Spinal cord (tissue), 10 donors: Measurements from ENCODE around the gene TCP11L1. TPM values are rescaled to one million over a fixed set of nuclear protein-coding genes. Genes with fewer than 3 reads are reported as not detected.

Experiments
- DNase-seq, 6 donors: peaks; one replicate each; pipeline versions ENCODE4 v3.0.0 to v3.0.0-alpha.2; 2013 to 2015; ENCODE audit warnings: low spot score in 6 of 6, low read depth in 4 of 6
- H3K27ac ChIP-seq: one replicate; pipeline ENCODE4 v1.5.1; 2013; ENCODE audit warnings: low read depth, low read length, control low read depth
- H3K27me3 ChIP-seq: one replicate; pipeline ENCODE4 v1.6.1; 2013; ENCODE audit warnings: low read length; ENCODE audit not compliant: control insufficient read depth, insufficient read depth
- H3K36me3 ChIP-seq: one replicate; pipeline ENCODE4 v1.6.1; 2013; ENCODE audit warnings: low read length; ENCODE audit not compliant: control insufficient read depth, insufficient read depth
- H3K4me1 ChIP-seq: one replicate; pipeline ENCODE4 v1.6.1; 2013; ENCODE audit warnings: low read length; ENCODE audit not compliant: control insufficient read depth, insufficient read depth
- H3K4me3 ChIP-seq: one replicate; pipeline ENCODE4 v1.5.1; 2013; ENCODE audit warnings: low read depth, low read length, control low read depth
- H3K9me3 ChIP-seq: one replicate; pipeline ENCODE4 v1.6.1; 2013; ENCODE audit warnings: low read length; ENCODE audit not compliant: control insufficient read depth, insufficient read depth
- WGBS: methylation state at CpG from one replicate; pipeline ENCODE4 v1.1.5; 2013; ENCODE audit warnings: missing lambda C conversion rate; ENCODE audit not compliant: insufficient coverage; 5-methylcytosine and 5-hydroxymethylcytosine counted together
- polyA plus RNA-seq, 2 donors: library from polyadenylated mRNA; unstranded; fragments of 120-200 nt; gene quantifications; one replicate each; pipeline ENCODE4 v1.2.1, GENCODE V29; 2013; ENCODE audit not compliant: insufficient read length in 2 of 2
- total RNA-seq, 2 donors: library from RNA; depleted of rRNA in 1 of 2; stranded (reverse); fragments of 120-200 nt in 1 of 2; fragments of >200 nt in 1 of 2; gene quantifications; one replicate each; pipeline versions ENCODE4 v1.2.3 to v1.2.4, GENCODE V29; 2013 to 2014
- donor health status: healthy.

TCP11L1 gene
- total and polyA plus RNA-seq, 4 donors = 15.1 to 33.4 (median 18.3) TPM

GRCh38 chr11:33013755-33014154 is 25.6 kb upstream of the TCP11L1 start:
- WGBS = no CpG with 5 or more reads among the region's 1 CpG
- Histone ChIP-seq H3K27ac (no peak overlapping the region), H3K27me3 (no peaks in the 10 kb centered on the region), H3K36me3 (no peaks in the 10 kb centered on the region), H3K4me1 (peaks cover 8% of the 10 kb centered on the region), H3K9me3 (no peaks in the 10 kb centered on the region), H3K4me3 (no peak overlapping the region)
- DNase-seq = no peak

DNA sequence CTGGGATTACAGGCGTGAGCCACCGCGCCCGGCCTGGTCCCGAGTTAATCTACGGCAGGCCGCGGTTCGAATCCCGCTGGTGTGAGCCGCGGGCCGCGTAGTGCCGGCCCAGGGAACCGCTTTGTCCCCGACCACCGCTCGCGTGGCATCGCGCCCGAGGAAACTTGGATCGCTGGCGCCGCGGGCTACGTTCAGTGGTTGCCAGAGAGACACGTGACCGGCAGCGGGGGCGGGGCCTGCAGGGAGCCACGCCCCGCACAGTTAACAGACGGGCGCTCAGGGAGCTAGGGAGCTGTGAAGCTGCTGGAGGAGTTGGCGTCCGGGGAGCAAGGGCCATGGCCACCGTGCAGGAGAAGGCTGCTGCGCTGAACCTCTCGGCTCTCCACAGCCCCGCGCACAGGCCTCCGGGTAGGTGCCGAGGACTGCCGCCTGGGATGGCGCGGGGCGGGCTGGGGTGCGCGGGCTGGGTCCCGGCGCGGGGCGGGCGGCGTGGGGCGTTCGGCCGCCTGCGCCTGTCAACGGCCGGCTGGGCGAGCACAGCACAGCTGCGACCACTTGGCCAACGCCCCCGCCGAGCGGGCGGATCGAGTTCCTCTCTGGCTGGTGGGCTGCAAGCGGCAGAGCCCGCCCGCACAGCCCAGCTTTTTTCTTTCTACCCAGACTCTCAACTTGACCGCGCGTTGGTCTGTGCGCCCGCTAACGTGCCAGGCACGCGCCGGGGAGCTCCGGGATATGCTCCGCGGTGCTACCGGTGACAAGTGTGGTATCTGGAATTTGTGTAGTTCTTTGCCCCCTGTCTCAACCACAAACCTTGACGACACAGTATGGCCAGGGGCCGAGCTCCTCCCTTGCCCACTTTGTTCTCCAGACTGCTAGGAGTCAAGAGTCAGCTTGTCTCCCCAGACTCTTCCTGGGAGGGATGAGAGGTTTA is 23.5 kb upstream of the TCP11L1 start, which contains the start of gene DEPDC7:
Gene DEPDC7, plus strand, starts transcription at position 258 of the 931 bp plus-strand sequence. Its CDS starts 78 bp downstream, at position 336.
- Histone ChIP-seq H3K27me3 (no peaks in the 10 kb centered on the region), H3K4me3 (peak within 1 kb of the TSS; percentile 68), H3K36me3 (no peaks in the 10 kb centered on the region), H3K4me1 (peaks cover 8% of the 10 kb centered on the region), H3K9me3 (no peaks in the 10 kb centered on the region), H3K27ac (peak within 1 kb of the TSS; percentile 73)
- peak; percentile 76 to 97 (median 81) for DNase-seq
- 2% methylated on average over 78 of the region's 89 CpGs for WGBS

- WGBS = no CpG with 5 or more reads among the region's 4 CpGs
- no peak overlapping the region for H3K27ac ChIP-seq
- no peak for DNase-seq
- peaks cover 8% of the 10 kb centered on the region for H3K4me1 ChIP-seq
- H3K27me3 ChIP-seq = no peaks in the 10 kb centered on the region
- H3K4me3 ChIP-seq = peak overlapping the region; percentile 68
- H3K36me3 ChIP-seq = no peaks in the 10 kb centered on the region
- H3K9me3 ChIP-seq = no peaks in the 10 kb centered on the region
Measured at GRCh38 chr11:33016654-33017053, 22.7 kb upstream of the TCP11L1 start.

GRCh38 chr11:33017478-33017877 is 21.9 kb upstream of the TCP11L1 start:
- no peak for DNase-seq
- 67% methylated on average over 4 of the region's 9 CpGs for WGBS
- H3K4me3 ChIP-seq = peak overlapping the region; percentile 68
- H3K27ac ChIP-seq = no peak overlapping the region
- H3K9me3 ChIP-seq = no peaks in the 10 kb centered on the region
- no peaks in the 10 kb centered on the region for H3K36me3 ChIP-seq
- H3K4me1 ChIP-seq = peaks cover 8% of the 10 kb centered on the region
- no peaks in the 10 kb centered on the region for H3K27me3 ChIP-seq

DNA sequence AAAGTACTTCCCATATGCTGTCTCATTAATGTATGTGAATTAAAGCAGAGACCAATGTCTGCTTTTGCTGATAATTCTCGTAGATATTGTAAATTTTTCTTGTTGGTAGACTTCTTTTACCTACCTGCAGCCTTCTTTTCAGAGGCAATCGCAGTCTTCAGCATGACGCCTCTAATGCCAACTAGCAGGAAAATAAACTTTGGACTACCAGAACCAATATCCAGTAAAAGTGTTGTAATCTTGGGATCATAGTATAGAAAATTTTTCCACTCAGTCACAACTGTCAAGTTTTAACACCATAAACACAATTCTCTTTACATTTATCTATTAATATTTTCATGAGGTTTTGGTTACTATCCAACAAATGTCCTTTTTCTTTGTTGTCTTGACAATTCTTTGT is 21.4 kb upstream of the TCP11L1 start:
- H3K27ac ChIP-seq = no peak overlapping the region
- peaks cover 8% of the 10 kb centered on the region for H3K4me1 ChIP-seq
- H3K9me3 ChIP-seq = no peaks in the 10 kb centered on the region
- H3K4me3 ChIP-seq = no peak overlapping the region
- no peak for DNase-seq
- no peaks in the 10 kb centered on the region for H3K27me3 ChIP-seq
- H3K36me3 ChIP-seq = no peaks in the 10 kb centered on the region
- no CpG with 5 or more reads among the region's 3 CpGs for WGBS

DNA sequence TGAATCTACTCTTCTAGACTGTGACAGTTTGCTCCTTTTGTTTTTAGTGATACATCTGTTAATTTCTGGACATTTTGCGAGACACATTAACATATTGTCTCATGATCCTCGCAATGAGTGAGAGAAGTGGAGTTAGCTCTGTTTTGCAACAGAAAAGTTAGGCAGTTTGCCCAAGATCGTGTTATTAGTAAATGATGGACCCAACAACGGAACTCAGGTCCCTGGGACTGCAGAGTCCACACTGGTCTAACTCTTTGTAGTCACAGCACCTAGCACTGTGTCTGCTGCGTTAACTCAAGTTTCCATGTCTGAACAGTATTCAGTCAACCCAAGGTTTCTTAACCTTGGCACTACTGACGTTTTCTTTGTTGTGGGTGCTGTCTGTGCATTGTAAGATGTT is 20.5 kb upstream of the TCP11L1 start:
- Histone ChIP-seq H3K36me3 (no peaks in the 10 kb centered on the region), H3K4me1 (peaks cover 8% of the 10 kb centered on the region), H3K27me3 (no peaks in the 10 kb centered on the region), H3K4me3 (no peak overlapping the region), H3K9me3 (no peaks in the 10 kb centered on the region), H3K27ac (no peak overlapping the region)
- 98% methylated on average over 4 of the region's 6 CpGs for WGBS
- no peak for DNase-seq

- Histone ChIP-seq H3K4me3 (no peak overlapping the region), H3K9me3 (no peaks in the 10 kb centered on the region), H3K27me3 (no peaks in the 10 kb centered on the region), H3K4me1 (no peaks in the 10 kb centered on the region), H3K27ac (no peak overlapping the region), H3K36me3 (no peaks in the 10 kb centered on the region)
- DNase-seq = no peak
- WGBS = no CpG with 5 or more reads among the region's 1 CpG
Measured at GRCh38 chr11:33021501-33021900, 17.9 kb upstream of the TCP11L1 start.

DNA sequence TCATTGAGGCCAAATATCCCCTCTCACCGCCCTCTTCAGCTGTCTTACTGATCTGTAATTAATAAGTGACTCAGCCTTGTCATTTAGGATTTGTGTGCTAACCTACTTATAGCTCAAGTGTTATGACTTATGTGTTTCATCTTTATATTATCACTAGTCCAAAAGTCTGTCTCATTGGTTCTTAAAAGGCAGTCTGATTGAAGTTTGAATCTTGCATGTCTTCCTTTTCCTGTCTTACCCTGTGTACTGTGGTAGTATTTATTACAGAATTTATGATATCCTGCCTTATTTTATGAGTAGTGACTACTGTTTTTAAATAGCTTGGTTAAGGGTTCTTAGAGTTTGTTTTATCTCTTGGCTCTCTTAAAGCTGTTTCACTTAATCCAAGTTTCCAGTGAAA is 17.4 kb upstream of the TCP11L1 start:
- WGBS = no CpG with 5 or more reads among the region's 1 CpG
- Histone ChIP-seq H3K36me3 (no peaks in the 10 kb centered on the region), H3K27ac (no peak overlapping the region), H3K4me3 (no peak overlapping the region), H3K27me3 (no peaks in the 10 kb centered on the region), H3K9me3 (no peaks in the 10 kb centered on the region), H3K4me1 (no peaks in the 10 kb centered on the region)
- DNase-seq = no peak

- Histone ChIP-seq H3K4me1 (no peaks in the 10 kb centered on the region), H3K27me3 (no peaks in the 10 kb centered on the region), H3K9me3 (no peaks in the 10 kb centered on the region), H3K4me3 (no peak overlapping the region), H3K27ac (no peak overlapping the region), H3K36me3 (no peaks in the 10 kb centered on the region)
- WGBS = no CpG with 5 or more reads among the region's 3 CpGs
- no peak for DNase-seq
Measured at GRCh38 chr11:33025339-33025722, 14.0 kb upstream of the TCP11L1 start.

- H3K4me3 ChIP-seq = no peak overlapping the region
- no peaks in the 10 kb centered on the region for H3K4me1 ChIP-seq
- no peak for DNase-seq
- WGBS = no CpG with 5 or more reads among the region's 2 CpGs
- H3K9me3 ChIP-seq = no peaks in the 10 kb centered on the region
- H3K36me3 ChIP-seq = no peaks in the 10 kb centered on the region
- H3K27ac ChIP-seq = peak overlapping the region; percentile 69
- H3K27me3 ChIP-seq = no peaks in the 10 kb centered on the region
Measured at GRCh38 chr11:33027233-33027632, 12.1 kb upstream of the TCP11L1 start.
